HEK293T (cell line): Measurements from ENCODE around the gene HOXC12.

ENCODE experiments used
- CTCF ChIA-PET: fragments of 350-600 bp; formaldehyde crosslinking; extraction: SDS; loops from one replicate; lab custom pipeline; 2021; ENCODE audit warnings: antibody characterized with exemption, inconsistent platforms; lab: Yijun Ruan, JAX
- POLR2A ChIA-PET: fragments of 350-600 bp; formaldehyde crosslinking; extraction: SDS; loops from one replicate; lab custom pipeline; 2020; ENCODE audit warnings: antibody characterized with exemption, inconsistent platforms; lab: Yijun Ruan, JAX
- DNase-seq: peaks from one replicate; pipeline ENCODE4 v3.0.0; 2012; ENCODE audit warnings: mixed read lengths; ENCODE audit errors: extremely low spot score
- ARNT ChIP-seq: fragments of 450-650 bp; IDR thresholded peaks from 2 replicates; pipeline ENCODE4 v1.6.1; 2017; ENCODE audit warnings: mild to moderate bottlenecking
- BHLHE40 ChIP-seq: fragments of 450-650 bp; IDR thresholded peaks from 2 replicates; pipeline ENCODE4 v1.6.1; 2016; ENCODE audit warnings: mild to moderate bottlenecking, moderate library complexity, borderline replicate concordance
- CTBP1 ChIP-seq: fragments of 450-650 bp; IDR thresholded peaks from 2 replicates; pipeline ENCODE4 v1.6.1; 2016; ENCODE audit warnings: borderline replicate concordance
- ELF4 ChIP-seq: fragments of 450-650 bp; IDR thresholded peaks from 2 replicates; pipeline ENCODE4 v1.6.1; 2017; ENCODE audit warnings: antibody characterized with exemption
- FOXA1 ChIP-seq: fragments of 450-650 bp; IDR thresholded peaks from 2 replicates; pipeline ENCODE4 v1.6.1; 2016; ENCODE audit warnings: mild to moderate bottlenecking
- FOXK2 ChIP-seq: fragments of 450-650 bp; IDR thresholded peaks from 2 replicates; pipeline ENCODE4 v1.6.1; 2016; ENCODE audit warnings: mild to moderate bottlenecking
- FOXM1 ChIP-seq: fragments of 450-650 bp; IDR thresholded peaks from 2 replicates; pipeline ENCODE4 v1.6.1; 2017; ENCODE audit warnings: mild to moderate bottlenecking, borderline replicate concordance
- HDGF ChIP-seq: fragments of 450-650 bp; IDR thresholded peaks from 2 replicates; pipeline ENCODE4 v1.6.1; 2017; ENCODE audit warnings: antibody characterized with exemption, borderline replicate concordance
- L3MBTL2 ChIP-seq: fragments of 450-650 bp; conservative IDR thresholded peaks from 2 replicates; pipeline ENCODE4 v1.6.1; 2016; ENCODE audit warnings: mild to moderate bottlenecking
- LEF1 ChIP-seq: fragments of 450-650 bp; IDR thresholded peaks from 2 replicates; pipeline ENCODE4 v1.6.1; 2017; ENCODE audit warnings: mild to moderate bottlenecking, borderline replicate concordance
- NFRKB ChIP-seq: fragments of 450-650 bp; IDR thresholded peaks from 2 replicates; pipeline ENCODE4 v1.6.1; 2016; ENCODE audit warnings: mild to moderate bottlenecking, moderate library complexity
- SP1 ChIP-seq: fragments of 450-650 bp; IDR thresholded peaks from 2 replicates; pipeline ENCODE4 v1.6.1; 2017
- SUZ12 ChIP-seq: fragments of 450-650 bp; IDR thresholded peaks from 2 replicates; pipeline ENCODE4 v1.6.1; 2016; ENCODE audit warnings: mild to moderate bottlenecking
- TARDBP ChIP-seq: fragments of 450-650 bp; IDR thresholded peaks from 2 replicates; pipeline ENCODE4 v1.6.1; 2016
- ZNF384 ChIP-seq: fragments of 450-650 bp; IDR thresholded peaks from 2 replicates; pipeline ENCODE4 v1.6.1; 2016
- TF ChIP-seq, protein P1 (sequence below): fragments of 450-650 bp; IDR thresholded peaks from 2 replicates; pipeline ENCODE4 v1.6.1; 2016

The HOXC12 gene

DNA sequence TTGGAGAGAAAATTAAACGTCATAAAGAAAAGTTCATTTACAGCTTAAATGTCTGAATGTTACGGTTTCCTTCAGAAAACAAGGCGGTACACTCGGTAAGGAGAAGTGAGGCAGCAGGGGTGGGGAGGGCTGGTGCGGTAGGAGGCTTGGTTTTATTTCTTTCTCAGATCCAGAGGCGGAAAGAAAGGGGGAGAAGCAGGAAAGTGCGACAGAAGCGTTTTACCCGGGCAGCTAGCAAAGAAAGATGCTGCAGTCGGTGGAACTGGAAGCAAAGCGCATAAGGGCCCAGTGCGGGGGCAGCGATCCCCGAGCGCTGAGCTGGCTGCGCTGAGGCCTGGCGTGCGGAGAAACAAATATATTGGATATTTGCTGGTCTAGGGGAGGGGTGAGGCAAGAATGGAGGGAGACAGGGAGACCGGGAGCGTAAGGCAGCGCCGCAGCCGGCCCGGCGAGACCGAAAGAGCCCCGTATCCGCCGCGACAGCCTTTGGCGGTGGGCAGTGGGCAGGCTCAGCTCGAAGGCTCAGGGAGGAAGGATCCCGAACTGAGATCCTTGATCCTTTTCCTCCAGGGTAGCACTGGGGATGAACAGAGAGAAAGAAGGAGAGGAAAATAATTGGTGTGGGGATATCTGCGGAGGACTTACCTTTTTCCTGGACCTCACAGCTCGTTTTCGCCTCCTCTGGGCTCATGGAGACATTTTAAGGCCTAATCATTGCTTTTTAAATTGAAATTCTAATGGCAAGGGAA, 11.9 kb downstream of the HOXC12 start:
- no peak for TF ChIP-seq BHLHE40
- no peak for TF ChIP-seq LEF1
- TF ChIP-seq ELF4: no peak
- TF ChIP-seq L3MBTL2: no peak
- TF ChIP-seq NFRKB: no peak
- TF ChIP-seq SP1: no peak
- no peak for TF ChIP-seq SUZ12
- TF ChIP-seq HDGF: no peak
- no peak for TF ChIP-seq FOXA1
- TF ChIP-seq FOXK2: no peak
- no peak for TF ChIP-seq CTBP1
- TF ChIP-seq ZNF384: no peak
- ChIA-PET CTCF (interaction anchor here (1.4 to 2.9 kb wide), 3 partner anchors 10 to 210 kb away, joined by 4 to 7 read pairs (median 5); no protein-coding TSS in a partner anchor), POLR2A (interaction anchor here (1.1 to 3.7 kb wide), 3 partner anchors 12 to 19 kb away, joined by 3 to 12 read pairs (median 3); no protein-coding TSS in a partner anchor)
- DNase-seq: no peak

DNA sequence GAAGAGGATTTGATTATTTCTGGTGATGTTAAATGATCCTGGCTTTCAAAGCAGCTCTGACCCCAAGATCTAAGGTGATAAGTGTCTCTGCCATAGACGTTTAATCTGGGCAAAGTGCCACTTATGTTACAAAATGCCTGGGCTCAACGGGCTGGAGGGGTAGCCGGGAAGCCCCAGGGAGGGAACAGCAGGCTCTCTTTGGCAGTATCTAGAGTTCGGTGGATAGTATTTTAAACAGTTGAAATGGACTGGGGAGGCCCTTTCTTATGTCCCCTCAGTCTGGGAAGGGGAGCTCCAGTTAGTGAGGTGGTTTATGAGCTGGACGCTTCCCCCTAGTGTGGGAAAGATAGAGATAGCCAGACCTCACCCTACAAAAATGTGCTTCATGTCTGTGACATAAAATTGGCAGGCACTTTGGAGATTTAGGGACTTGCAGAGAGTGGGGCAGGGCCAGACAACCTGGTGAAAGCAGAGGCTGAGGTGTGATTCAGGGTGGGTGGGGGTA, 12.8 kb downstream of the HOXC12 start:
- no peak for DNase-seq
- TF ChIP-seq SP1 (no peak), TARDBP (no peak), SUZ12 (no peak), ZNF384 (no peak)
- ChIA-PET CTCF (interaction anchor here (1.4 kb wide), 2 partner anchors 9 to 211 kb away, joined by 4 to 5 read pairs; no protein-coding TSS in a partner anchor), POLR2A (interaction anchor here (0.6 to 3.7 kb wide), 6 partner anchors 9 to 71 kb away, joined by 3 to 12 read pairs (median 4); no protein-coding TSS in a partner anchor)

DNA sequence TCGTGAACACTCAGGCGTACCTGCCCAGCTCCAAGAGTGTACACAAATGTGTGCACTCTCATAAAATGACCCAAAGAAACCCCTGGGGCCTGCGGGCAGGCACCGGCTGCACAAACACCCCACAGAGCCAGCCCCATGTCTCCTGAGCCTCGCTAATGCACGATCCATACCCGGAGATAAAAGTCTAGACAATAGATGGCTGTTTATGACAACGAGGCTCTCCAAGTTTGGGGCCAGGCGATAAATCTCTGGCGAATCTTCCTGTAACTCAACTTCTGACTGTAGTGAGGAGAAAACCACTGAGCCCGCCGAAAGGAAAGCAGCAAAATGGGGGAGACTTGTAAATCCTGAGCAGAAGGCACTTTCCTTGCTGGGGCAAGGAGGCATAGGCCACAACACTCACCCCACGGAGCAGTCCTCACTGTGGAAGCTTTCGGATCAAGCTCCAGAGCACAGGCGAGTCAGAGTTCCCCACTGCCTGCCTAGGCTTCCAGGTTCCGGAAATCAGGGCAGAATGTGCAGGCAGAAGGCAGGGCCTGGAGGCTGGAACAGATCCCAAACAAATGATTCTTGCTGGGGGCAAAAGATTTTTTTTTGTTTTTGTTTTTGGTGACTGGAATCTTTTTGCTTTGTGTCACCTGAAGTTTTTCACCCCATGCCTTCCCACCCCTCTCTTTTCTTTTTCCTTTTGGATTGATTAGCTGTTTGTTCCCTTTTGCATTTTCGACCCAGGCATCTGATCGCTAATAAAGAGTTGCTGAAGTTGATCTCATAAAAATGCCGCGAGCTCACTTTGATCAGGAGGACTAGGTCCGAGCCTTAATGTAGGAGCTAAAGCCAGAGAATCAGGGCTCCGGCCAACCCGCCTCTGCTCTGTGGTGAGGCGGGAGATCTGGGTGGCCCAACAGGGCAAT, 13.8 kb downstream of the HOXC12 start:
- POLR2A ChIA-PET: interaction anchor here (0.6 to 3.7 kb wide), 10 partner anchors 10 to 311 kb away, joined by 3 to 12 read pairs (median 4); partner anchors contain the start of genes CBX5, HOXC10 and HOXC13
- CTCF ChIA-PET: interaction anchor here (0.5 to 1.4 kb wide), 4 partner anchors 8 to 250 kb away, joined by 3 to 4 read pairs (median 4); no protein-coding TSS in a partner anchor
- no peak for DNase-seq
- no peak for TF ChIP-seq SP1
- no peak for TF ChIP-seq FOXK2
- TF ChIP-seq ARNT: no peak
- TF ChIP-seq, protein P1, sequence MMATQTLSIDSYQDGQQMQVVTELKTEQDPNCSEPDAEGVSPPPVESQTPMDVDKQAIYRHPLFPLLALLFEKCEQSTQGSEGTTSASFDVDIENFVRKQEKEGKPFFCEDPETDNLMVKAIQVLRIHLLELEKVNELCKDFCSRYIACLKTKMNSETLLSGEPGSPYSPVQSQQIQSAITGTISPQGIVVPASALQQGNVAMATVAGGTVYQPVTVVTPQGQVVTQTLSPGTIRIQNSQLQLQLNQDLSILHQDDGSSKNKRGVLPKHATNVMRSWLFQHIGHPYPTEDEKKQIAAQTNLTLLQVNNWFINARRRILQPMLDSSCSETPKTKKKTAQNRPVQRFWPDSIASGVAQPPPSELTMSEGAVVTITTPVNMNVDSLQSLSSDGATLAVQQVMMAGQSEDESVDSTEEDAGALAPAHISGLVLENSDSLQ: peak; percentile 46; the same call in 1 of the 2 replicates
- no peak for TF ChIP-seq ELF4
- no peak for TF ChIP-seq NFRKB

DNA sequence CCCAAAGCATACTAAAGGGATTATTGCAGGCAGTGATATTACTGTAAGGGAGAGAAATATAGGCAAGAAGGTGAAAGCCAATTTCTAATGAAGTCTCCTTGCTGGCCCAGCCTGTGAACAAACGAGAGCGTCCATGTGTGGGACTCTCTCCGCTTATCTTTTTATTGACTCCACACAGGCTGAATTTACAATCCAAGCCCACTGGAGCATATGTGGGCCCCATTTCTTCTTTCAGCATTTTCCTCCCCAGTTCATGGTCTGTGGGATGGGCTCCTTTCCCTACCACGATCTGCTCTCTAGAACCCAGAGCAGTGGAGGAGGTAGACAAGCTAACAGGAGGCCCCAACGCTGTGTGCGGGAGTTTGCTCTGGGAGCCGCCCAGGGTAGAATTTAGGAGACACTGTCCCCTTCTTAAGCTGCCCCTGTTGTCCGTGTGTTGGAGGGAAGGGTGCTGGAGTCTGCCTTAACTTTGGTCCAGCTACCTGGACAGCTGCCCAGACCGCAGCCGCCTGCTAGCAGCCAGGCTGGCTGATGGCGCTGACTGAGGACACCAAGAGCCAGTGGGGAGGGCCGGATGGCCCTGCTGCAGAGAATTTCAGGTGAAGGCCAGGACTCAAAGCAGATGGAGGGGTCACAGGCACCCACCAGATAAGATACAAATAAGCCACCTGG, 15.0 kb downstream of the HOXC12 start:
- no peak for DNase-seq
- TF ChIP-seq SP1: no peak
- TF ChIP-seq FOXA1: no peak
- no peak for TF ChIP-seq LEF1
- TF ChIP-seq BHLHE40: no peak
- TF ChIP-seq FOXK2: no peak
- no peak for TF ChIP-seq ARNT
- no peak for TF ChIP-seq CTBP1
- TF ChIP-seq NFRKB: no peak
- TF ChIP-seq L3MBTL2: no peak
- no peak for TF ChIP-seq SUZ12
- TF ChIP-seq, protein P1: no peak
- no peak for TF ChIP-seq FOXM1
- TF ChIP-seq TARDBP: no peak
- no peak for TF ChIP-seq ELF4
- no peak for TF ChIP-seq ZNF384
- no peak for TF ChIP-seq HDGF
- POLR2A ChIA-PET: interaction anchor here (1.3 to 3.7 kb wide), 3 partner anchors 8 to 31 kb away, joined by 3 to 12 read pairs (median 7); partner anchors contain the start of gene HOXC13
- CTCF ChIA-PET: interaction anchor here (1.1 kb wide), 2 partner anchors 15 to 249 kb away, joined by 4 to 7 read pairs; partner anchors contain the start of gene HOXC10

DNA sequence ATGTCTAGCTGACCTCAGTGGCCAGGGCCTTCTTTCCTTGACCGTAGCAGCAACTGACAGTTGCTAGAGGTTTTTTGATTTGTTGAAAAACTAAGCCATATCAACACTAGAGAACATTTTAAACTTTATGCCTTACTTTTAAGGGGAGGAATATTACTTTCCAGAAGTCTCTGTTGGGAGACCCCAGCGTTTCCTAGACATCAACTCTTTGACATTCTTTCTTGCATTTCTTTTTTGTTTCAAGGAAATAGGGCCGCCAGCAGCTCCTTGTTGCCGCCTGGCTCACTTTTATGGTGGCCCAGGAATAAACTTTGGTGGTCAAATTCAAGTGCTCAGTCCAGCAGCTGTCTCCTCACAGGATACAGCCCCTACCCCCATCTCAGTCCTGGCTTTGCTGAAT, 15.7 kb downstream of the HOXC12 start:
- TF ChIP-seq CTBP1: no peak
- no peak for TF ChIP-seq SUZ12
- TF ChIP-seq SP1: no peak
- no peak for TF ChIP-seq BHLHE40
- no peak for TF ChIP-seq LEF1
- TF ChIP-seq FOXA1: no peak
- no peak for TF ChIP-seq FOXM1
- TF ChIP-seq HDGF: no peak
- TF ChIP-seq ARNT: no peak
- TF ChIP-seq, protein P1: no peak
- no peak for TF ChIP-seq ELF4
- no peak for TF ChIP-seq TARDBP
- TF ChIP-seq NFRKB: no peak
- no peak for TF ChIP-seq FOXK2
- TF ChIP-seq L3MBTL2: no peak
- TF ChIP-seq ZNF384: no peak
- POLR2A ChIA-PET: no interaction called here
- no peak for DNase-seq
- CTCF ChIA-PET: interaction anchor here (1.1 to 1.2 kb wide), 2 partner anchors 15 to 281 kb away, joined by 3 to 7 read pairs; partner anchors contain the start of gene HOXC10
